ENCODE results near the gene ACSBG1. TPM values are rescaled to one million over a fixed set of nuclear protein-coding genes. Genes with fewer than 3 reads are reported as not detected.

ACSBG1 gene
- total and polyA plus RNA-seq, 5 donors: 0.35 to 1.1 (median 0.47) TPM; not detected in 1

- 78% methylated on average over 3 of the region's 3 CpGs for WGBS
- no peak overlapping the region for H3K27ac ChIP-seq (ENCODE audit: low read length)
- H3K4me1 ChIP-seq (ENCODE audit: control insufficient read depth, insufficient read depth, low read length): no peaks in the 10 kb centered on the region
- intact Hi-C loops (cut with DNase I): loop anchor here in 2 of 4 donors (5.0 to 10.0 kb wide), 2 partner anchors 117 to 300 kb away; no protein-coding TSS in a partner anchor
- ATAC-seq (no peak), DNase-seq (no peak)
- H3K9me3 ChIP-seq (ENCODE audit: control insufficient read depth, low read length): no peaks in the 10 kb centered on the region
- no peaks in the 10 kb centered on the region for H3K27me3 ChIP-seq (ENCODE audit: control insufficient read depth, insufficient read depth)
- no peak overlapping the region for H3K4me3 ChIP-seq (ENCODE audit: low read length)
Measured at GRCh38 chr15:78125267-78125666, 109.1 kb downstream of the ACSBG1 start.

GRCh38 chr15:78120523-78120922 lies 113.8 kb downstream of the ACSBG1 start:
- no peaks in the 10 kb centered on the region for H3K4me1 ChIP-seq (ENCODE audit: control insufficient read depth, insufficient read depth, low read length)
- H3K27me3 ChIP-seq (ENCODE audit: control insufficient read depth, insufficient read depth): no peaks in the 10 kb centered on the region
- no peak overlapping the region for H3K27ac ChIP-seq (ENCODE audit: low read length)
- no peak for ATAC-seq
- no peaks in the 10 kb centered on the region for H3K9me3 ChIP-seq (ENCODE audit: control insufficient read depth, low read length)
- no peak overlapping the region for H3K4me3 ChIP-seq (ENCODE audit: low read length)
- WGBS: 79% methylated on average over 5 of the region's 5 CpGs
- DNase-seq: no peak
- intact Hi-C loops (cut with DNase I): loop anchor here in 1 of 4 donors (10.0 kb wide), 1 partner anchor 304 kb away; no protein-coding TSS in a partner anchor

Other genes with a start within 250 kb of the ACSBG1 start
- gene TBC1D2B, start 156.9 kb downstream of the ACSBG1 start, total RNA-seq: 10 to 100 TPM; 14.0 to 19.8 (median 15.6) TPM
- gene TBC1D2B, start 156.9 kb downstream of the ACSBG1 start, polyA plus RNA-seq: 8.2 TPM
- not detected for gene SH2D7, start 142.0 kb downstream of the ACSBG1 start, total RNA-seq
- 0.02 TPM for gene SH2D7, start 142.0 kb downstream of the ACSBG1 start, polyA plus RNA-seq
- gene CIB2, start 103.1 kb downstream of the ACSBG1 start, total RNA-seq: 10 to 100 TPM; 59.0 to 76.3 (median 64.5) TPM
- gene CIB2, start 103.1 kb downstream of the ACSBG1 start, polyA plus RNA-seq: 55.0 TPM
- gene IDH3A, start 85.2 kb downstream of the ACSBG1 start, total RNA-seq: 100 to 1,000 TPM; 288 to 523 (median 472) TPM
- gene IDH3A, start 85.2 kb downstream of the ACSBG1 start, polyA plus RNA-seq: 193 TPM
- gene DNAJA4, start 30.0 kb upstream of the ACSBG1 start, total RNA-seq: 100 to 1,000 TPM in 3 of 4 donors, 10 to 100 TPM in 1; 74.7 to 170 (median 115) TPM
- gene DNAJA4, start 30.0 kb upstream of the ACSBG1 start, polyA plus RNA-seq: 97.5 TPM
- 10 to 100 TPM; 26.8 to 37.1 (median 28.3) TPM for gene SKIC8, start 65.0 kb upstream of the ACSBG1 start, total RNA-seq
- 34.7 TPM for gene SKIC8, start 65.0 kb upstream of the ACSBG1 start, polyA plus RNA-seq
- under 1 TPM in 1 of 4 donors, not detected in 3; 0.32 TPM for gene CRABP1, start 105.8 kb upstream of the ACSBG1 start, total RNA-seq
- gene CRABP1, start 105.8 kb upstream of the ACSBG1 start, polyA plus RNA-seq: 0.29 TPM
- gene IREB2, start 203.7 kb upstream of the ACSBG1 start, total RNA-seq: 10 to 100 TPM; 25.4 to 35.0 (median 29.1) TPM
- gene IREB2, start 203.7 kb upstream of the ACSBG1 start, polyA plus RNA-seq: 7.9 TPM

Measured in right cardiac atrium (tissue), 5 donors.